Astrocyte (in vitro differentiated cells and primary cell): ENCODE data around the gene BPHL. TPM values are rescaled to one million over a fixed set of nuclear protein-coding genes. Genes with fewer than 3 reads are reported as not detected.

Experiments used
- DNase-seq: peaks from one replicate; pipeline ENCODE4 v3.0.0-alpha.2; 2010; ENCODE audit warnings: low read depth
- FAIRE-seq: peaks from 2 replicates; lab custom pipeline; 2011; peaks lifted over from hg19 to GRCh38; lab: Jason Lieb, UNC
- H2AFZ ChIP-seq: 2 replicates; pipeline ENCODE4 v1.6.0; 2012; ENCODE audit warnings: low read depth, low read length, inconsistent platforms
- H3K27ac ChIP-seq: 2 replicates; pipeline ENCODE4 v1.5.1; 2011; ENCODE audit warnings: low read depth, low read length, inconsistent platforms
- H3K27me3 ChIP-seq: 2 replicates; pipeline ENCODE4 v1.6.0; 2011; ENCODE audit warnings: low read length, inconsistent platforms; ENCODE audit not compliant: insufficient read depth
- H3K36me3 ChIP-seq: 2 replicates; pipeline ENCODE4 v1.5.1; 2011; ENCODE audit warnings: low read length, inconsistent platforms; ENCODE audit not compliant: insufficient read depth
- H3K4me1 ChIP-seq: 2 replicates; pipeline ENCODE4 v1.5.1; 2011; ENCODE audit warnings: low read length, inconsistent platforms; ENCODE audit not compliant: insufficient read depth
- H3K4me2 ChIP-seq: 2 replicates; pipeline ENCODE4 v1.6.0; 2012; ENCODE audit warnings: low read length, inconsistent platforms
- H3K4me3 ChIP-seq: 2 replicates; pipeline ENCODE4 v1.5.1; 2011; ENCODE audit warnings: low read depth, mild to moderate bottlenecking, low read length, inconsistent platforms; ENCODE audit not compliant: insufficient read depth
- H3K79me2 ChIP-seq: 2 replicates; pipeline ENCODE4 v1.6.0; 2012; ENCODE audit warnings: mild to moderate bottlenecking, low read length, inconsistent platforms; ENCODE audit not compliant: insufficient read depth
- H3K9ac ChIP-seq: 2 replicates; pipeline ENCODE4 v1.6.0; 2012; ENCODE audit warnings: mild to moderate bottlenecking, low read length, inconsistent platforms
- H3K9me3 ChIP-seq: 2 replicates; pipeline ENCODE4 v1.5.1; 2012; ENCODE audit warnings: low read depth, mild to moderate bottlenecking, low read length, inconsistent platforms; ENCODE audit not compliant: insufficient read depth
- H4K20me1 ChIP-seq: 2 replicates; pipeline ENCODE4 v1.6.0; 2012; ENCODE audit warnings: low read length, inconsistent platforms; ENCODE audit not compliant: insufficient read depth
- H3K27ac Mint-ChIP-seq: one replicate; pipeline ENCODE4 v1.8.0; 2021; ENCODE audit warnings: mild to moderate bottlenecking, mixed read lengths; ENCODE audit not compliant: unreplicated experiment
- H3K27me3 Mint-ChIP-seq: one replicate; pipeline ENCODE4 v1.8.0; 2021; ENCODE audit warnings: low read depth, mixed read lengths; ENCODE audit not compliant: unreplicated experiment
- H3K36me3 Mint-ChIP-seq: one replicate; pipeline ENCODE4 v1.8.0; 2021; ENCODE audit warnings: low read depth, mixed read lengths; ENCODE audit not compliant: unreplicated experiment
- H3K4me1 Mint-ChIP-seq: one replicate; pipeline ENCODE4 v1.8.0; 2021; ENCODE audit warnings: low read depth, mixed read lengths; ENCODE audit not compliant: unreplicated experiment
- H3K4me3 Mint-ChIP-seq: one replicate; pipeline ENCODE4 v1.8.0; 2021; ENCODE audit warnings: mild to moderate bottlenecking, moderate library complexity, mixed read lengths; ENCODE audit not compliant: unreplicated experiment
- H3K9me3 Mint-ChIP-seq: one replicate; pipeline ENCODE4 v1.8.0; 2021; ENCODE audit warnings: mild to moderate bottlenecking, mixed read lengths; ENCODE audit not compliant: unreplicated experiment
- CTCF ChIP-seq: IDR thresholded peaks from 2 replicates; pipeline ENCODE4 v1.5.1; 2011; ENCODE audit warnings: low read depth, mild to moderate bottlenecking, inconsistent platforms, low read length, moderate library complexity; ENCODE audit not compliant: insufficient read depth
- EZH2 ChIP-seq: IDR thresholded peaks from 2 replicates; pipeline ENCODE4 v1.6.1; 2012; ENCODE audit warnings: mild to moderate bottlenecking, low read length, inconsistent platforms; ENCODE audit not compliant: insufficient read depth
- total RNA-seq: library from RNA; stranded (reverse); gene quantifications from 2 replicates; pipeline ENCODE4 v1.2.1, GENCODE V29; 2021

The BPHL gene
- total RNA-seq, 1 donor from 2014 or later, result 22.7 TPM

GRCh38 chr6:3142536-3142935, 24.0 kb downstream of the BPHL start:
- no peak overlapping the region for H3K27ac Mint-ChIP-seq
- no peak overlapping the region for H3K4me3 ChIP-seq
- no peak overlapping the region for H3K9ac ChIP-seq
- no peaks in the 10 kb centered on the region for H3K9me3 ChIP-seq
- H3K79me2 ChIP-seq, result no peaks in the 10 kb centered on the region
- H3K27me3 ChIP-seq, result no peaks in the 10 kb centered on the region
- DNase-seq, result no peak
- H4K20me1 ChIP-seq, result no peaks in the 10 kb centered on the region
- H3K9me3 Mint-ChIP-seq, result peaks cover 4% of the 10 kb centered on the region
- H3K27ac ChIP-seq, result no peak overlapping the region
- no peak overlapping the region for H2AFZ ChIP-seq
- TF ChIP-seq CTCF (no peak), EZH2 (no peak)
- H3K27me3 Mint-ChIP-seq, result no peaks in the 10 kb centered on the region
- peaks cover 15% of the 10 kb centered on the region for H3K4me1 ChIP-seq
- H3K4me1 Mint-ChIP-seq, result peaks cover 8% of the 10 kb centered on the region
- no peak for FAIRE-seq
- no peak overlapping the region for H3K4me3 Mint-ChIP-seq
- peaks cover 5% of the 10 kb centered on the region for H3K36me3 ChIP-seq
- no peak overlapping the region for H3K4me2 ChIP-seq
- H3K36me3 Mint-ChIP-seq, result peaks cover 38% of the 10 kb centered on the region

GRCh38 chr6:3143158-3143557, 24.6 kb downstream of the BPHL start:
- no peak for DNase-seq
- H3K9ac ChIP-seq, result no peak overlapping the region
- H3K27ac Mint-ChIP-seq, result no peak overlapping the region
- H3K36me3 ChIP-seq, result peaks cover 8% of the 10 kb centered on the region
- no peaks in the 10 kb centered on the region for H3K27me3 Mint-ChIP-seq
- peaks cover 4% of the 10 kb centered on the region for H3K9me3 Mint-ChIP-seq
- H3K4me1 Mint-ChIP-seq, result peaks cover 4% of the 10 kb centered on the region
- no peak overlapping the region for H3K4me3 Mint-ChIP-seq
- peaks cover 36% of the 10 kb centered on the region for H3K36me3 Mint-ChIP-seq
- no peak overlapping the region for H3K4me3 ChIP-seq
- H3K27me3 ChIP-seq, result no peaks in the 10 kb centered on the region
- no peak overlapping the region for H2AFZ ChIP-seq
- no peak for FAIRE-seq
- no peaks in the 10 kb centered on the region for H4K20me1 ChIP-seq
- no peak for TF ChIP-seq EZH2
- no peak for TF ChIP-seq CTCF
- no peak overlapping the region for H3K27ac ChIP-seq
- no peak overlapping the region for H3K4me2 ChIP-seq
- no peaks in the 10 kb centered on the region for H3K9me3 ChIP-seq
- H3K4me1 ChIP-seq, result peaks cover 15% of the 10 kb centered on the region
- no peaks in the 10 kb centered on the region for H3K79me2 ChIP-seq

- peaks cover 3% of the 10 kb centered on the region for H3K4me1 ChIP-seq
- TF ChIP-seq EZH2, result no peak
- no peak for TF ChIP-seq CTCF
- H3K9me3 Mint-ChIP-seq, result peaks cover 1% of the 10 kb centered on the region
- no peak overlapping the region for H3K27ac Mint-ChIP-seq
- peaks cover 27% of the 10 kb centered on the region for H3K36me3 Mint-ChIP-seq
- H3K4me3 ChIP-seq, result no peak overlapping the region
- H3K4me3 Mint-ChIP-seq, result no peak overlapping the region
- H3K9me3 ChIP-seq, result no peaks in the 10 kb centered on the region
- H3K4me1 Mint-ChIP-seq, result peaks cover 2% of the 10 kb centered on the region
- no peak overlapping the region for H2AFZ ChIP-seq
- H3K9ac ChIP-seq, result no peak overlapping the region
- H3K27me3 ChIP-seq, result no peaks in the 10 kb centered on the region
- peaks cover 9% of the 10 kb centered on the region for H3K36me3 ChIP-seq
- H4K20me1 ChIP-seq, result no peaks in the 10 kb centered on the region
- no peak overlapping the region for H3K27ac ChIP-seq
- H3K27me3 Mint-ChIP-seq, result no peaks in the 10 kb centered on the region
- DNase-seq (no peak), FAIRE-seq (no peak)
- H3K79me2 ChIP-seq, result no peaks in the 10 kb centered on the region
- no peak overlapping the region for H3K4me2 ChIP-seq
Measured at GRCh38 chr6:3144571-3144970, 26.1 kb downstream of the BPHL start.
